HK-2 (cell line): ENCODE measurements around the gene BTLA.
"Not testable (repeated sequence)": the region's sequence is repeated elsewhere in the genome, so short reads cannot be mapped to it uniquely, and the experiment has no call there.

Experiments used
- DNase-seq: peaks from one replicate; pipeline ENCODE4 v3.0.0-alpha.2; 2018; ENCODE audit not compliant: unreplicated experiment

Gene BTLA

GRCh38 chr3:112498914-112499711 lies at the start of gene BTLA:
Gene BTLA, minus strand, starts transcription at chr3:112499472. Its CDS starts 114 bp downstream, at chr3:112499358.
- DNase-seq = no peak

DNA sequence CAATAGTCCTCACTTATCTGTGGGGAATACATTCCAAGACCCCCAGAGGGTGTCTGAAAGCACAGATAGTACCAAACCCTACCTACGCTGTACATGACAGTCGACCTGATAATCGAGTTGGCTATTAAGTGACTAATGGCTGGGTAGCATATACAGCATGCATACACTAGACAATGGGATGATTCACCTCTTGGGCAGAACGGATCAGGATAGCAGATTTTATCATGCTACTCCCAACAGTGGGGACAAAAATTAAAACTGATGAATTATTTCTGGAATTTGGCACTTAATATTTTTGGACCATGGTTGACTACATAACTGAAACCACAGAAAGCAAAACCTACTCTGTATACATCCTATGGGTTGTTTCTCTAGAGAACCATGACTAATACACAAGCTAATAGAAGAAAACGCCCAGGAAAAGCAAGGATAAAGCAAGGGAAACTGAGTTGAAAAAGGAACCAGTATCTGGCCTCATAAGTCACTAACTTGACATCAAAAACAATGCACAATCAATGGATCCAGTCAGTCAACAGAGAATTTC lies 47.0 kb upstream of the BTLA start:
- DNase-seq = no peak

- no peak for DNase-seq
Observed at GRCh38 chr3:112539825-112540650, 40.8 kb upstream of the BTLA start.

GRCh38 chr3:112531358-112531781 lies 32.1 kb upstream of the BTLA start:
- no peak for DNase-seq

DNA sequence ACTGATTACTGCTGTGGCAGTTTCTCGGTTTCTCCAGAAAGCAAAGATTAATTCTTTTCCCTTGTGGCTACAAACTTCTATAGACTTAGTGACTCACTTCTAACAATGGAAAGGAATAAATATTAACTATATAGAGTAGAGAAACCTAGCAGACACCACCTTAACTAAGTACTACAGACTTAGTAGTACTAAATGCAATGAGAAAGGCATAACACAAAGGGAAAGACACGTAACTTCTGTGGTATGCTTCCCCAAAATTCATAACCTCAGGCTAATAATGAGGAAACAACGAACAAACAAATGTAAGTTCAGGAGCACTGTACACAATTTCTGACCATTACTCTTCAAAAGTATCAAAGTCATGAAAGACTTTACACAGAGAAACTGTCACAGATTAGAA lies 31.3 kb upstream of the BTLA start:
- DNase-seq = no peak

DNA sequence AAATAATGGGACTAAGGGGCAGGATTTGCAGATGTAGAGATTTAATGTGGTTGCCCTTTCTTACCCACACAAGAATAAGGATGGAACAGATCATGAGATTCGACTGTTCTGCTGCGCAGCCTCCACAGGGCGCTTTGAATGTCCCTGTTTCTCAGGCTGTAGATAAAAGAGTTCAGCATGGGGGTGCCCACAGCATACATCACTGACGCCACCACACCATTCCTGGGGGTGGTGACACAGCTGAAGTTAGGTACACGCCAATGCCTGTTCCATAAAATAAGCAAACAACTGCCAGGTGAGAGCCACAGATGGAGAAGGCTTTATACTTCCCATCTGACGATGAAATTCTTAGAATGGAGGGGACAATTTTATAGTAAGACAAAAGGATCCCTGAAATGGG lies 24.9 kb upstream of the BTLA start:
- not testable (repeated sequence) for DNase-seq

DNA sequence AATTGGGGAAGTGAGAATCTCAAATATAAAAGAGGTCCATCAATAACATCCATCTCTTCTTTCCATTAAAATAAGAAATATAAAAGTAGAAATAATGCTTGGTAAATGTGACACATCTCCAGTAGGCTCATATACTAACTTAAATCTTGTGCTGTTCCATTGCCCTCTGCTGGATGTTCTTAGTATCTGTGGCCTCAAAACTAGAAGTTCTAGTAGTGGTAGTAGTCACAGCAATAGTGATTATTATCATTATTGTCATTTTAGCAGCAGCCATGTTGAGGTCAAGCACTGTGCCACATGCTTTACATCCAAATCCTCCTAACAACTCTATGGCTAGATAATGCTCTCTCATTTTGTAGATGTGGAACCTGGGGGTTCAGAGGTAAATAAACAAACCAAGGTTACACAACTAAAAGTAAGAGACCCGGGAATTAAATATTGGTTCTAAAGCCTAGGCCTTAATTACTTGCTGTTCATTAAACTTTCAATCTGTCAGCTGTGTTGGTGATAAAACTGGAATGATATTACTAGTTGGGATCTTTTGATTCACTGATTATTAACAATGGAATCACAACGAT lies 20.2 kb upstream of the BTLA start:
- DNase-seq = no peak

GRCh38 chr3:112518970-112519369 lies 19.7 kb upstream of the BTLA start:
- DNase-seq = not testable (repeated sequence)

- DNase-seq = no peak
Observed at GRCh38 chr3:112514527-112515128, 15.4 kb upstream of the BTLA start.

- DNase-seq = no peak
Observed at GRCh38 chr3:112512320-112512719, 13.0 kb upstream of the BTLA start.

DNA sequence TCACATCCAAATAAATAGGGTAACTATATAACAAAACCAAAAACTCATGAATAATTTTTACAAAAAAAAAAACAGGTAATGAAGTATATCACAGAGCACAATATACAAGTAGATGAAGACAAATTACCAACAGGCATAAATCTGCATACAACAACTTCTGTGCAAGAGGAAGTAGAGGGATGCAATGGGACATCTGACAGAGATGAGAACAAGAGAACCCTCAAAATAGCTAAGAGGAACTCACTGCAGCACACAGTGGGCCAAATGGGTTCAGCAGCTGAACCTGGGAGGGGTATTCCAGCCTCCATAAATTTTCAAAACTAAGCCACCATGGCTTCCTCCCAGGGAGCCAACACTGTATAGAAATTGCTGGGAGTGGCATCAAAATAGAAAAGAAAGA lies 9.6 kb upstream of the BTLA start:
- DNase-seq = no peak

DNA sequence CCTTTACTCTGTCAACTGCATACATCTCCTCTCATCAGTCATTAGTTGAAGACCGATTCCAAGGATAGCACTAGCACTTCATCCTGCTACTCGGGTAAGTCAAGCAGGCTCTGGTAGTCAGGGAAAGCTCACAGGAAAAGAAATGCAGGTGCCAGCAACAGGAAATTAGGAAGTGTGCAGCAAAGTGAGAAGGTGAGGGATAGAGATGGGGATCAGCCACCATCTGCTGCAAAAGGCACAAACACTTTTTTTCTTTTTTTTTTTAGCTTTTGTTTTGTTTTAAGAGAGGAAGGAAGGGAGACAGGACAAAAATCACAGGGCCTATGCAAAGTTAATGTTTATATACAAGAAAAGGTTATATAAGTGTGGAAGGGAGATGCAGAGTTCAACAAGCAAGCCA lies 9.0 kb upstream of the BTLA start:
- no peak for DNase-seq

DNA sequence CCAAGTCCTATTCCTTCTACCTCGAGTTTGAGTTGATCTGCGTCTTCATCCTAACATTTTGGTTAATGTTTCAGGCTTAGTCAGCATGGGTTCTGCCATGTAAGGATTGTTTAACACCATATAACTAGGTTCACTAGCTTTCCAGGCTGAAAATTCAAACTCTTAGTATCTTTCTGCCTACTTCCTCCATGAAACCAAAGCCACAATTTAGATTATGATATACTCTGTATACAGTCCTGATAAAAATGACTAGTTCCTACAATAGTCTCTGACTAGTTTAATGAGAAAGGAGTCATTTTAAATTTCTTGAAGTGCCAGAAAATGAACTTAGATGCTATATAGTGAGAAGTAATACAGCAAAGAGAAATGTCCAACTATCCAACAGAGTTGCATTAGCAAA lies 6.6 kb upstream of the BTLA start:
- no peak for DNase-seq

DNA sequence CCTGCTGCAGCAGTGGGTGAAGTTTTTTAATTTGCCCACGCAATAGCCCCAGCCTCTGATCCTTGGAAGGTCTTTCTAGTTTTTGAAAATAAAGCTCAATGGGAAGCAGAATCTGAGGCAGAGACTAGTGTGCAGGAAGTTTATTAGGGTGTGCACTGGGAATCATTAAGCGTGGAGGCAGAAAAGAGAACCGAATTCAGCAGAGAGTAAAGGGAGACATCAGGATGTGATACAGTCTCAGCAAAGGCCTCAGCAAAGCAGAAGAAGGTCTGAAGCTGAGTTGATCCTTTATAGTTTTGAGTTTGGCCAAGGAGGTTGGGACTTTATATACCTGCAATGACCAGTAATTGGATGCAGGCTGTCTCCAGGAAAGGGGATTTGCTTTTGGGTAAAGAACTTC lies 4.9 kb upstream of the BTLA start:
- DNase-seq = no peak

GRCh38 chr3:112503304-112503972 lies 4.2 kb upstream of the BTLA start:
- DNase-seq = no peak

GRCh38 chr3:112500621-112501020 lies 1.3 kb upstream of the BTLA start:
- DNase-seq = no peak

GRCh38 chr3:112497897-112498548 lies 1.2 kb downstream of the BTLA start:
- no peak for DNase-seq

GRCh38 chr3:112496366-112497067 lies 2.8 kb downstream of the BTLA start:
- DNase-seq = no peak

GRCh38 chr3:112494448-112494767 lies 4.9 kb downstream of the BTLA start:
- not testable (repeated sequence) for DNase-seq

DNA sequence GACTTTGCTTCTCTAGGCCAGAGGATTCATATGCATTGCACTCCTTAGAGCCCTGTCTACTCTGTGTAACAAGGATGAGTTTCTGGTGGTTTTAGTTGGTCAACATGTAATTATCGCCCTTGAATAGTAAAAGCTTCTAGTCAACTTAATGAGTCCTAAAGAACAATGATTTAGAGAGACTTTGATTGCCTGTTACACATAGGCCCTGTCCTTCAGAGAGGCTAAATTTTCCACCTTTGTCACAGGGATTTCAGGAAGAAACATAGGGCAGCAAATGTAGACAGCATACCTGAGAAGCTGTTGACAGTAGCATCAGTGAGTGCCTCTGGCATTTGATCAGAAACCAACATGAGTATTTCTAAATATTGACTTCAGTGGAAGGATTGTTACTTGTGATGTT lies 7.1 kb downstream of the BTLA start:
- no peak for DNase-seq
